ENCODE measurements around the gene TAL1.
"Not testable (repeated sequence)": the region's sequence is repeated elsewhere in the genome, so short reads cannot be mapped to it uniquely, and the experiment has no call there.

DNA sequence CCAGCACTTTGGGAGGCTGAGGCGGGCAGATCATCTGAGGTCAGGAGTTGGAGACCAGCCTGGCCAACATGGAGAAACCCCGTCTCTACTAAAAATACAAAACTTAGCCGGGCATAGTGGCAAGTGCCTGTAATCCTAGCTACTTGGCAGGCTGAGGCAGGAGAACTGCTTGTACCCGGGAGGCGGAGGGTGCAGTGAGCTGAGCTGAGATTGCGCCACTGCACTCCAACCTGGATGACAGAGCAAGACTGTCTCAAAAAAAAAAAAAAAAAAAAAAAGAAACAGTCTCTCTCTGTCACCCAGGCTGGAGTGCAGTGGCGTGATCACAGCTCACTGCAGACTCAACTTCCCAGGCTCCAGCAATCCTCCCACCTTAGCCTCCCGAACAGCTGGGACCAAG is 33.5 kb upstream of the TAL1 start:
- TF ChIP-seq, protein P1, sequence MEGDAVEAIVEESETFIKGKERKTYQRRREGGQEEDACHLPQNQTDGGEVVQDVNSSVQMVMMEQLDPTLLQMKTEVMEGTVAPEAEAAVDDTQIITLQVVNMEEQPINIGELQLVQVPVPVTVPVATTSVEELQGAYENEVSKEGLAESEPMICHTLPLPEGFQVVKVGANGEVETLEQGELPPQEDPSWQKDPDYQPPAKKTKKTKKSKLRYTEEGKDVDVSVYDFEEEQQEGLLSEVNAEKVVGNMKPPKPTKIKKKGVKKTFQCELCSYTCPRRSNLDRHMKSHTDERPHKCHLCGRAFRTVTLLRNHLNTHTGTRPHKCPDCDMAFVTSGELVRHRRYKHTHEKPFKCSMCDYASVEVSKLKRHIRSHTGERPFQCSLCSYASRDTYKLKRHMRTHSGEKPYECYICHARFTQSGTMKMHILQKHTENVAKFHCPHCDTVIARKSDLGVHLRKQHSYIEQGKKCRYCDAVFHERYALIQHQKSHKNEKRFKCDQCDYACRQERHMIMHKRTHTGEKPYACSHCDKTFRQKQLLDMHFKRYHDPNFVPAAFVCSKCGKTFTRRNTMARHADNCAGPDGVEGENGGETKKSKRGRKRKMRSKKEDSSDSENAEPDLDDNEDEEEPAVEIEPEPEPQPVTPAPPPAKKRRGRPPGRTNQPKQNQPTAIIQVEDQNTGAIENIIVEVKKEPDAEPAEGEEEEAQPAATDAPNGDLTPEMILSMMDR (IDR thresholded peaks at IDR 0.05) = not testable (repeated sequence)
- TF ChIP-seq, protein P2, sequence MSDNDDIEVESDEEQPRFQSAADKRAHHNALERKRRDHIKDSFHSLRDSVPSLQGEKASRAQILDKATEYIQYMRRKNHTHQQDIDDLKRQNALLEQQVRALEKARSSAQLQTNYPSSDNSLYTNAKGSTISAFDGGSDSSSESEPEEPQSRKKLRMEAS (IDR thresholded peaks at IDR 0.05; ENCODE audit: low read depth) = not testable (repeated sequence)
- not testable (repeated sequence) for TF ChIP-seq FOXJ3 (CRISPR knock-in tag; IDR thresholded peaks at IDR 0.05); RAD21 (IDR thresholded peaks at IDR 0.05; ENCODE audit: low read length); EZH2phosphoT487 (IDR thresholded peaks at IDR 0.05; ENCODE audit: borderline replicate concordance, low read depth); YY1 (IDR thresholded peaks at IDR 0.05; ENCODE audit: low read depth); ELF1 (IDR thresholded peaks at IDR 0.05); EP300 (IDR thresholded peaks at IDR 0.05; ENCODE audit: borderline replicate concordance in 1 of 2, low read depth in 1 of 2, low read length in 1 of 2); FOXM1 (IDR thresholded peaks at IDR 0.05; ENCODE audit: low read depth); RFX5 (IDR thresholded peaks at IDR 0.05; ENCODE audit: low read length); RXRA (IDR thresholded peaks at IDR 0.05; ENCODE audit: borderline replicate concordance, low read depth); NRF1 (IDR thresholded peaks at IDR 0.05; ENCODE audit: low read depth, low read length)
- TF ChIP-seq, protein P3, sequence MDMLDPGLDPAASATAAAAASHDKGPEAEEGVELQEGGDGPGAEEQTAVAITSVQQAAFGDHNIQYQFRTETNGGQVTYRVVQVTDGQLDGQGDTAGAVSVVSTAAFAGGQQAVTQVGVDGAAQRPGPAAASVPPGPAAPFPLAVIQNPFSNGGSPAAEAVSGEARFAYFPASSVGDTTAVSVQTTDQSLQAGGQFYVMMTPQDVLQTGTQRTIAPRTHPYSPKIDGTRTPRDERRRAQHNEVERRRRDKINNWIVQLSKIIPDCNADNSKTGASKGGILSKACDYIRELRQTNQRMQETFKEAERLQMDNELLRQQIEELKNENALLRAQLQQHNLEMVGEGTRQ (IDR thresholded peaks at IDR 0.05; ENCODE audit: borderline replicate concordance, low read depth, low read length) = not testable (repeated sequence)

Data from SK-N-SH (cell line).